ENCODE measurements around the gene TMED10.
"Not testable (repeated sequence)": the region's sequence is repeated elsewhere in the genome, so short reads cannot be mapped to it uniquely, and the experiment has no call there.

Gene TMED10

GRCh38 chr14:75127903-75128595 is 48.4 kb downstream of the TMED10 start:
- TF ChIP-seq CTCF (IDR thresholded peaks at IDR 0.05; ENCODE audit: unreplicated experiment in 3 of 3), result no peak
- peak overlapping the region; percentile 84 to 93 (median 92) for H3K4me3 Mint-ChIP-seq
- H3K4me1 Mint-ChIP-seq, result peaks cover 32% of the 10 kb centered on the region
- no peaks in the 10 kb centered on the region for H3K27me3 Mint-ChIP-seq (ENCODE audit: low read depth)
- peaks cover 12% of the 10 kb centered on the region for H3K36me3 Mint-ChIP-seq (ENCODE audit: low read depth)
- peak overlapping the region; percentile 99 to 100 (median 100) for H3K27ac Mint-ChIP-seq
- H3K9me3 Mint-ChIP-seq, result peaks cover under 1% of the 10 kb centered on the region

DNA sequence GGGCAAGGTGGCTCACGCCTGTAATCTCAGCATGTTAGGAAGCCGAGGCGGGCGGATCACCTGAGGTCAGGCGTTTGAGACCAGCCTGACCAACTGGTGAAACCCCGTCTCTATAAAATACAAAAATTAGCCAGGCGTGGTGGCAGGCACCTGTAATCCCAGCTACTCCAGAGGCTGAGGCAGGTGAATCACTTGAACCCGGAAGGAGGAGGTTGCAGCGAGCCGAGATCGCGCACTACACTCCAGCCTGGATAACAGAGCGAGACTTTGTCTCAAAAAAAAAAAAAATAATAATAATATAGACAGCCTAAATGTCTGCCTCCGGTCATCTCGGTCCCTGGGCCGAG is 49.0 kb downstream of the TMED10 start:
- Mint-ChIP-seq H3K4me3 (peak overlapping the region; percentile 84 to 93 (median 92)), H3K27ac (peak overlapping the region; percentile 99 to 100 (median 100)), H3K4me1 (peaks cover 32% of the 10 kb centered on the region)
- H3K9me3 Mint-ChIP-seq; H3K27me3 Mint-ChIP-seq (ENCODE audit: low read depth); H3K36me3 Mint-ChIP-seq (ENCODE audit: low read depth): not testable (repeated sequence)

DNA sequence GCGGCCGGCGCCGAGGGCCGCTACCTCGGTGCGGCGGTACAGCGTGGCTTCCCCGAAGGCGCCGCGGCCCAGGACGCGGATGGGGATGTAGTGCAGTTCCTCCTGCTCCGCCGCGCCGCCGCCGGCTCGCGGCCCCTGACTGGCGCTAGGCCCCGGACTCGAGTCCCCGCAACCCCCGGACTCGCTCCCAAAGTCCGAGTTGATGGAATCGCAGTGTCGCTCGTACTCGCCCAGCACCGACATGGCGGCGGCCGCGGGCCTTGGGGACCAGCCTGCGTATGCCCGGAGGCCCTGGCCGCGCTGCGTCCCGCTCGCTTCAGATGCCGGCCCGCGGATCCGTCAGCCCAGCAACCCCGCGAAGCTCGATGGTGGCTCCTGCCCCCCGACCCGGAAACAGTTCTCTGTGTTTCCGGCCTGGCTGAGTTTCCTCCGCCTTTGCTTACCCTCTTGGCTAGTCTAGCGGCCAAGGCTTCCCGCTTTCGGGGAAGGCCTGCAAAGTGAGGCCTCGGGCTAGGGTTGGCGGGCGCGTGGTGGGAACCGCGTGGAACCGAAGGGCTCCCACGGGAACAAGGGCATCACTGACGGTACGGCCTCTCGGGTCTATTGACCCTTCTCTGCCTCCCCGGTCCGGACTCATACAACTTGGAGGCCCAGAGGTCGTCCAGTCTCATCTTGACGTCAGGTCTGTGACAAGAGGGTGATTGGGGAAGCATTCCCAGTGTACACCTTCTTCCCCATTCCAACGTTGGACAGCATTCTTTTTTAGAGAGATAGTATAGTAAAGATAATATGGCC is 49.5 kb downstream of the TMED10 start, which contains the start of gene NEK9:
NEK9 (minus strand) TSS at position 370 of the 795 bp plus-strand sequence; CDS start at position 243, 127 bp downstream.
- peaks cover 32% of the 10 kb centered on the region for H3K4me1 Mint-ChIP-seq
- peak within 1 kb of the TSS; percentile 99 to 100 (median 100) for H3K27ac Mint-ChIP-seq
- peak within 1 kb of the TSS; percentile 84 to 93 (median 92) for H3K4me3 Mint-ChIP-seq
- H3K9me3 Mint-ChIP-seq, result no peaks in the 10 kb centered on the region
- H3K36me3 Mint-ChIP-seq (ENCODE audit: low read depth), result peaks cover 7% of the 10 kb centered on the region
- no peaks in the 10 kb centered on the region for H3K27me3 Mint-ChIP-seq (ENCODE audit: low read depth)
- TF ChIP-seq CTCF (IDR thresholded peaks at IDR 0.05; ENCODE audit: unreplicated experiment in 3 of 3), result no peak

GRCh38 chr14:75126121-75126544 is 50.3 kb downstream of the TMED10 start:
- peaks cover 10% of the 10 kb centered on the region for H3K36me3 Mint-ChIP-seq (ENCODE audit: low read depth)
- H3K4me3 Mint-ChIP-seq, result peak overlapping the region; percentile 84 to 93 (median 92)
- no peaks in the 10 kb centered on the region for H3K9me3 Mint-ChIP-seq
- TF ChIP-seq CTCF (IDR thresholded peaks at IDR 0.05; ENCODE audit: unreplicated experiment in 3 of 3), result no peak
- H3K27me3 Mint-ChIP-seq (ENCODE audit: low read depth), result no peaks in the 10 kb centered on the region
- peaks cover 32% of the 10 kb centered on the region for H3K4me1 Mint-ChIP-seq
- peak overlapping the region; percentile 94 to 100 (median 99) for H3K27ac Mint-ChIP-seq

GRCh38 chr14:75125617-75126016 is 50.8 kb downstream of the TMED10 start:
- H3K27ac Mint-ChIP-seq, result peak overlapping the region; percentile 94 to 100 (median 99)
- H3K27me3 Mint-ChIP-seq (ENCODE audit: low read depth), result no peaks in the 10 kb centered on the region
- no peak for TF ChIP-seq CTCF (IDR thresholded peaks at IDR 0.05; ENCODE audit: unreplicated experiment in 3 of 3)
- peaks cover 12% of the 10 kb centered on the region for H3K36me3 Mint-ChIP-seq (ENCODE audit: low read depth)
- peak overlapping the region; percentile 84 to 93 (median 92) for H3K4me3 Mint-ChIP-seq
- H3K4me1 Mint-ChIP-seq, result peaks cover 32% of the 10 kb centered on the region
- no peaks in the 10 kb centered on the region for H3K9me3 Mint-ChIP-seq

DNA sequence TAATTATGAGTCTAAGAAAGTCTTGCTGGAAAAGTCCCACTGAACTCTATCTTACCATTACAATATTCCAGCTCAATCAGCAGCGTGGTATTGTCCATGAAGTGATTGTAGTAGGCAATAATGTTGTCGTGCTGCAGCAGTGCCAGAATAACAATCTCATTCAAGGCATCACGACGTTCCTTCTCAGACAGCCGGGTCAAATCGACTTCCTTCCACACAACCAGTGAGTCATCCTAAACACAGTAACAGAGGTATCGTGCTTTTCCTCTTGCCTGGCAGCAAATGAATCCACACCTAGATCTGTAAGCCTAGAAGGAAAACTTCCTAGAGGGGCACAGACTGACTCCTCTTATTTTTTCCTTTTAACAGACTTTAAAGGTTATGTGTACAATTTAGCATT is 52.4 kb downstream of the TMED10 start:
- Mint-ChIP-seq H3K36me3 (ENCODE audit: low read depth) (peaks cover 20% of the 10 kb centered on the region), H3K4me3 (peak overlapping the region; percentile 4 to 59 (median 24)), H3K4me1 (peaks cover 32% of the 10 kb centered on the region), H3K27me3 (ENCODE audit: low read depth) (no peaks in the 10 kb centered on the region), H3K9me3 (no peaks in the 10 kb centered on the region), H3K27ac (peak overlapping the region; percentile 3 to 8 (median 4))
- no peak for TF ChIP-seq CTCF (IDR thresholded peaks at IDR 0.05; ENCODE audit: unreplicated experiment in 3 of 3)
